ENCODE data around the gene ADH6.

GRCh38 chr4:99207911-99208718 is 10.9 kb downstream of the ADH6 start:
- TF ChIP-seq CTCF (IDR thresholded peaks at IDR 0.05) (no peak), ZFX (IDR thresholded peaks at IDR 0.05; ENCODE audit: borderline replicate concordance) (no peak)

All from 22Rv1 (cell line).